Fibroblast of lung (primary cell): Measurements from ENCODE around the gene OIP5. TPM values are rescaled to one million over a fixed set of nuclear protein-coding genes. Genes with fewer than 3 reads are reported as not detected.

ENCODE experiments used
- DNase-seq, 2 donors: peaks; one replicate each; pipeline versions ENCODE4 v3.0.0 to v3.0.0-alpha.2; 2010; ENCODE audit warnings: low read depth in 2 of 2
- H2AFZ ChIP-seq: 2 replicates; pipeline ENCODE4 v1.5.1; 2012; ENCODE audit warnings: low read length, control low read depth, inconsistent platforms
- H3K27ac ChIP-seq: 2 replicates; pipeline ENCODE4 v1.5.1; 2011; ENCODE audit warnings: low read length, control low read depth; ENCODE audit not compliant: insufficient read depth
- H3K27me3 ChIP-seq: 2 replicates; pipeline ENCODE4 v1.5.1; 2011; ENCODE audit warnings: mild to moderate bottlenecking, low read length; ENCODE audit not compliant: control insufficient read depth, insufficient read depth
- H3K36me3 ChIP-seq: 2 replicates; pipeline ENCODE4 v1.5.1; 2011; ENCODE audit warnings: low read length; ENCODE audit not compliant: control insufficient read depth, insufficient read depth
- H3K4me1 ChIP-seq: 2 replicates; pipeline ENCODE4 v1.5.1; 2011; ENCODE audit warnings: low read length; ENCODE audit not compliant: control insufficient read depth, insufficient read depth; ENCODE audit errors: extremely low read depth
- H3K4me2 ChIP-seq: 2 replicates; pipeline ENCODE4 v1.5.1; 2011; ENCODE audit warnings: low read length, control low read depth; ENCODE audit not compliant: insufficient read depth; ENCODE audit errors: extremely low read depth
- H3K4me3 ChIP-seq, 4 experiments: fragments of 200-600 bp in 1 of 4; sonication (generic) in 1 of 4; replicated peaks in 1 of 4; 2 replicates each; pipeline ENCODE4 v1.5.1; 2011 to 2016; ENCODE audit warnings: low read length in 4 of 4, low read depth in 3 of 4, mild to moderate bottlenecking in 3 of 4, control low read depth in 2 of 4, inconsistent platforms in 1 of 4, mixed read lengths in 1 of 4; ENCODE audit not compliant: insufficient read depth in 1 of 4; ENCODE audit errors: control extremely low read depth in 1 of 4
- H3K79me2 ChIP-seq: 2 replicates; pipeline ENCODE4 v1.5.1; 2012; ENCODE audit warnings: mild to moderate bottlenecking, low read length, inconsistent platforms; ENCODE audit not compliant: control insufficient read depth, insufficient read depth
- H3K9ac ChIP-seq: 2 replicates; pipeline ENCODE4 v1.5.1; 2011; ENCODE audit warnings: mild to moderate bottlenecking, low read length, control low read depth; ENCODE audit not compliant: insufficient read depth
- H3K9me3 ChIP-seq: 2 replicates; pipeline ENCODE4 v1.5.1; 2012; ENCODE audit warnings: low read depth, low read length; ENCODE audit not compliant: control insufficient read depth, insufficient read depth
- H4K20me1 ChIP-seq: 2 replicates; pipeline ENCODE4 v1.5.1; 2011; ENCODE audit warnings: low read length; ENCODE audit not compliant: control insufficient read depth, insufficient read depth; ENCODE audit errors: extremely low read depth
- EZH2 ChIP-seq: IDR thresholded peaks from 2 replicates; pipeline ENCODE4 v1.5.1; 2012; ENCODE audit warnings: low read length, control low read depth, mild to moderate bottlenecking; ENCODE audit errors: missing control alignments
- polyA plus RNA-seq, 2 donors: library from polyadenylated mRNA; depleted of rRNA in 1 of 2; stranded (reverse) in 1 of 2; unstranded in 1 of 2; fragments of >200 nt; gene quantifications; 2 replicates each; pipeline ENCODE4 v1.2.1, GENCODE V29; 2011 to 2012; ENCODE audit warnings: missing spikeins in 1 of 2
- total RNA-seq: library from RNA; depleted of rRNA; stranded (reverse); fragments of >200 nt; gene quantifications from 2 replicates; pipeline ENCODE4 v1.2.1, GENCODE V29; 2014
- TF ChIP-seq, protein P1 (sequence below), 2 donors: IDR thresholded peaks in 1 of 2; conservative IDR thresholded peaks in 1 of 2; 1 replicate in 1 of 2; 2 replicates in 1 of 2; pipeline ENCODE4 v1.5.1; 2011 to 2012; ENCODE audit warnings: low read length in 2 of 2, control low read depth in 1 of 2, inconsistent platforms in 1 of 2, low read depth in 1 of 2, mild to moderate bottlenecking in 1 of 2

Gene OIP5
- total and polyA plus RNA-seq, 2 donors (not counting 1 experiment from before 2014, with no cell fraction given), result 2.0 to 2.4 TPM

DNA sequence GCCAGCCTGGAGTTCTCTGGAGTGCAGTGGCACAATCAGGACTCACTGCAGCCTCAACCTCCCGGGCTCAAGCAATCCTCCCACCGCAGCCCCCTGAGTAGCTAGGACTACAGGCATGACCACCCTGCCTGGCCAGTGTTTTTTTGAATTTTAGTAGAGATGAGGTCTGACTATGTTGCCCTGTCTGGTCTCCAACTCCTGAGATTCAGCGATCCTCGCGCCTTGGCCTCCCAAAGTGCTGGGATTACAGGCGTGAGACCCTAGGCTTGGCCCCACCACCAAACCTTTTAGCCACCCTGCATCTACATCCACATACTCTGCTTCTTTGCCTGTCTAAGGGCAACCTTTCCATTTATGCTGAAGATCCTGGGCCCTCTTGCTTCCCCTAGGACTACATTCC, 4.7 kb upstream of the OIP5 start:
- TF ChIP-seq EZH2, result no peak
- TF ChIP-seq, protein P1, sequence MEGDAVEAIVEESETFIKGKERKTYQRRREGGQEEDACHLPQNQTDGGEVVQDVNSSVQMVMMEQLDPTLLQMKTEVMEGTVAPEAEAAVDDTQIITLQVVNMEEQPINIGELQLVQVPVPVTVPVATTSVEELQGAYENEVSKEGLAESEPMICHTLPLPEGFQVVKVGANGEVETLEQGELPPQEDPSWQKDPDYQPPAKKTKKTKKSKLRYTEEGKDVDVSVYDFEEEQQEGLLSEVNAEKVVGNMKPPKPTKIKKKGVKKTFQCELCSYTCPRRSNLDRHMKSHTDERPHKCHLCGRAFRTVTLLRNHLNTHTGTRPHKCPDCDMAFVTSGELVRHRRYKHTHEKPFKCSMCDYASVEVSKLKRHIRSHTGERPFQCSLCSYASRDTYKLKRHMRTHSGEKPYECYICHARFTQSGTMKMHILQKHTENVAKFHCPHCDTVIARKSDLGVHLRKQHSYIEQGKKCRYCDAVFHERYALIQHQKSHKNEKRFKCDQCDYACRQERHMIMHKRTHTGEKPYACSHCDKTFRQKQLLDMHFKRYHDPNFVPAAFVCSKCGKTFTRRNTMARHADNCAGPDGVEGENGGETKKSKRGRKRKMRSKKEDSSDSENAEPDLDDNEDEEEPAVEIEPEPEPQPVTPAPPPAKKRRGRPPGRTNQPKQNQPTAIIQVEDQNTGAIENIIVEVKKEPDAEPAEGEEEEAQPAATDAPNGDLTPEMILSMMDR (conservative IDR thresholded peaks at IDR 0.05 in 1 of 2, IDR thresholded peaks at IDR 0.05 in 1 of 2; ENCODE audit: low read depth in 1 of 2, low read length in 2 of 2), result no peak
- Histone ChIP-seq H3K79me2 (peaks cover 74% of the 10 kb centered on the region), H2AFZ (peak overlapping the region; percentile 82), H3K9me3 (no peaks in the 10 kb centered on the region), H3K36me3 (peaks cover 4% of the 10 kb centered on the region), H3K4me1 (no peaks in the 10 kb centered on the region), H3K4me2 (no peak overlapping the region), H4K20me1 (no peaks in the 10 kb centered on the region), H3K9ac (no peak overlapping the region), H3K27me3 (no peaks in the 10 kb centered on the region), H3K27ac (no peak overlapping the region), H3K4me3 (no peak overlapping the region)
- DNase-seq, result no peak

DNA sequence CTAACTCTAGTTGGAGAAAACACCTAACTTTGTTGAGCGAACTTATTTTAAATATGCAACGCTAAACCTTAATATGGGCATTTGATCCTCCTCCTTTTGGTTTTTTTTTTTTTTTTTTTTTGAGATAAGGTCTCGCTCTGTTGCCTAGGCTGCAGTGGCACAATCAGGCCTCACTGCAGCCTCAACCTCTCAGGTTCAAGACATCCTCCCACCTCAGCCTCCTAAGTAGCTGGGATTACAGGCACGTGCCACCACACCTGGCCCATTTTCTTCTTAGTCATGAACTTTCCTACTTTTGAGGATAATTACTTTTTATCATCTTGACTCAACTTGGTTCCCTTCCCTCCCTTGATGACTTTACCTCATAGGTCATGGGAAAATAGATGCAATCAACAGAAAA, 4.2 kb upstream of the OIP5 start:
- no peaks in the 10 kb centered on the region for H3K27me3 ChIP-seq
- peaks cover 71% of the 10 kb centered on the region for H3K79me2 ChIP-seq
- H3K27ac ChIP-seq, result no peak overlapping the region
- no peaks in the 10 kb centered on the region for H3K9me3 ChIP-seq
- no peaks in the 10 kb centered on the region for H3K4me1 ChIP-seq
- H2AFZ ChIP-seq, result no peak overlapping the region
- no peak overlapping the region for H3K4me3 ChIP-seq
- H3K9ac ChIP-seq, result no peak overlapping the region
- no peaks in the 10 kb centered on the region for H4K20me1 ChIP-seq
- H3K36me3 ChIP-seq, result peaks cover 4% of the 10 kb centered on the region
- H3K4me2 ChIP-seq, result no peak overlapping the region
- DNase-seq, result no peak
- TF ChIP-seq EZH2, result no peak
- TF ChIP-seq, protein P1 (conservative IDR thresholded peaks at IDR 0.05 in 1 of 2, IDR thresholded peaks at IDR 0.05 in 1 of 2; ENCODE audit: low read depth in 1 of 2, low read length in 2 of 2), result no peak

DNA sequence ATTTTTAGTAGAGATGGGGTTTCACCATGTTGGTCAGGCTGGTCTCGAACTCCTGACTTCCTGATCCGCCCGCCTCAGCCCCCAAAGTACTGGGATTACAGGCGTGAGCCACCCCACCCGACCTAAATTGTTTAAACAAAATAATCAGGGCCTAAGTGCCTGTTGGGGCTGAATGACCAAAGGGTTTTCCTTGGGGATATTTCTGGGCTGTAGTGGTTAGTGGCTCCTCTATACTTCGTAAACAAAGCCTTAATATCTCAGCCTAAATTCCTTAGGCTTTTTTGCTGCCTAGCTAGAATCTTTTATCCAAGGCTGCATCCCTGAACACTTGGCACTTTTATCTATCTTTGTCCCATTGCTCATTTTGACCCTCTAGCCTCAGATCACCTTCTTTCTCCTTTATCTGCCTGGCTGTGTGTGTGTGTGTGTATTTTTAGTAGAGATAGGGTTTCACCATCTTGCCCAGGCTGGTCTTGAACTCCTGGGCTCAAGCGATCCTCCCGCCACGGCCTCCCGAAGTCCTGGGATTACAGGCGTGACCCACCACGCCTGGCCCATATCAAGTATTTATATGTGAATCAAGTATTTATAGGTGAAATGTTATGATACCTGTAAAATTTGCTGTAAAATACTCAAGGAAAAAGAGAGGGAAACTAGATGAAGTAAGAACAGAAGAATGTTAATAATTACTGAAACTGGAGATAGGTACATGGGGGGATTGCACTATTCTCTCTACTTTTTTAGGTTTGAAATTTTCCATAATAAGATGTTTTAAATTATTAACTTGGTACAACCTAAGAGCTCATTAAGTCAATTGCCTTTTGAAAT, 2.1 kb upstream of the OIP5 start:
- no peak overlapping the region for H2AFZ ChIP-seq
- H3K9ac ChIP-seq, result no peak overlapping the region
- H4K20me1 ChIP-seq, result no peaks in the 10 kb centered on the region
- H3K9me3 ChIP-seq, result no peaks in the 10 kb centered on the region
- H3K27me3 ChIP-seq, result no peaks in the 10 kb centered on the region
- H3K4me2 ChIP-seq, result peak overlapping the region; percentile 1
- peak overlapping the region in 2 of 4 experiments; percentile 28 to 40 for H3K4me3 ChIP-seq
- H3K27ac ChIP-seq, result no peak overlapping the region
- no peak for DNase-seq
- H3K36me3 ChIP-seq, result no peaks in the 10 kb centered on the region
- peaks cover 53% of the 10 kb centered on the region for H3K79me2 ChIP-seq
- no peaks in the 10 kb centered on the region for H3K4me1 ChIP-seq
- TF ChIP-seq EZH2, result no peak
- TF ChIP-seq, protein P1 (conservative IDR thresholded peaks at IDR 0.05 in 1 of 2, IDR thresholded peaks at IDR 0.05 in 1 of 2; ENCODE audit: low read depth in 1 of 2, low read length in 2 of 2), result no peak
